Endothelial cell of umbilical vein (primary cell): Measurements from ENCODE around the gene CD47. TPM values are rescaled to one million over a fixed set of nuclear protein-coding genes. Genes with fewer than 3 reads are reported as not detected.

ENCODE experiments used
- BruUV-seq: library from RNA; stranded (reverse); fragments of 400-500 nt; replicated peaks from 2 replicates; lab custom pipeline; 2021; lab: Mats Ljungman, UMichigan
- CTCF ChIA-PET: fragments of 300-600, 350-600 bp; sonication (Branson Sonifier 250); formaldehyde crosslinking; loops from one replicate; lab custom pipeline; 2021; ENCODE audit warnings: antibody characterized with exemption, inconsistent platforms; lab: Charles Lee
- POLR2A ChIA-PET: fragments of 300-600, 350-600 bp; sonication (Branson Sonifier 250); formaldehyde crosslinking; loops from one replicate; lab custom pipeline; 2021; ENCODE audit warnings: antibody characterized with exemption, inconsistent platforms; lab: Charles Lee
- DNase-seq: peaks from one replicate; pipeline ENCODE4 v3.0.0-alpha.2; 2011; ENCODE audit warnings: low read depth, low spot score
- FAIRE-seq: peaks from 2 replicates; lab custom pipeline; 2011; peaks lifted over from hg19 to GRCh38; lab: Jason Lieb, UNC
- H2AFZ ChIP-seq: 2 replicates; pipeline ENCODE4 v1.6.0; 2012; ENCODE audit warnings: low read depth, low read length, control low read depth, inconsistent platforms
- H3K27ac ChIP-seq: 2 replicates; pipeline ENCODE4 v1.5.1; 2011; ENCODE audit warnings: low read depth, mild to moderate bottlenecking, control low read depth, low read length, moderate library complexity; ENCODE audit not compliant: insufficient read depth
- H3K27me3 ChIP-seq, 2 experiments: 2 replicates each; pipeline versions ENCODE4 v1.6.0 to v1.6.1; 2011; ENCODE audit warnings: low read length in 2 of 2, mixed read lengths in 1 of 2; ENCODE audit not compliant: control insufficient read depth in 2 of 2, insufficient read depth in 2 of 2
- H3K36me3 ChIP-seq, 2 experiments: 2 replicates in 1 of 2; 3 replicates in 1 of 2; pipeline ENCODE4 v1.5.1; 2011; ENCODE audit warnings: low read length in 2 of 2, mild to moderate bottlenecking in 1 of 2, moderate library complexity in 1 of 2; ENCODE audit not compliant: control insufficient read depth in 2 of 2, insufficient read depth in 2 of 2; ENCODE audit errors: extremely low read depth in 1 of 2
- H3K4me1 ChIP-seq: 3 replicates; pipeline ENCODE4 v1.5.1; 2011; ENCODE audit warnings: mild to moderate bottlenecking, low read length; ENCODE audit not compliant: control insufficient read depth, insufficient read depth; ENCODE audit errors: extremely low read depth
- H3K4me2 ChIP-seq: 2 replicates; pipeline ENCODE4 v1.6.1; 2011; ENCODE audit warnings: low read length, control low read depth, mixed read lengths; ENCODE audit not compliant: insufficient read depth
- H3K4me3 ChIP-seq, 3 experiments: fragments of 200-600 bp in 1 of 3; sonication (generic), shearing (Covaris generic) in 1 of 3; replicated peaks in 1 of 3; 2 replicates each; pipeline ENCODE4 v1.5.1; 2011 to 2016; ENCODE audit warnings: control low read depth in 3 of 3, low read length in 3 of 3, mild to moderate bottlenecking in 2 of 3, inconsistent platforms in 1 of 3, low read depth in 1 of 3, moderate library complexity in 1 of 3; ENCODE audit not compliant: insufficient read depth in 1 of 3
- H3K79me2 ChIP-seq: 2 replicates; pipeline ENCODE4 v1.6.0; 2012; ENCODE audit warnings: low read length, inconsistent platforms; ENCODE audit not compliant: control insufficient read depth, insufficient read depth
- H3K9ac ChIP-seq: replicated peaks from 2 replicates; pipeline ENCODE3; 2011; ENCODE audit warnings: low read length, control low read depth; ENCODE audit not compliant: insufficient read depth; ENCODE audit errors: extremely low read depth
- H3K9me1 ChIP-seq: replicated peaks from 3 replicates; pipeline ENCODE4 v1.6.0; 2011; ENCODE audit warnings: mild to moderate bottlenecking, low read length; ENCODE audit not compliant: control insufficient read depth, insufficient read depth; ENCODE audit errors: extremely low read depth
- H3K9me3 ChIP-seq: replicated peaks from 2 replicates; pipeline ENCODE4 v1.5.1; 2012; ENCODE audit warnings: low read length, inconsistent platforms; ENCODE audit not compliant: control insufficient read depth, insufficient read depth
- H4K20me1 ChIP-seq: replicated peaks from 2 replicates; pipeline ENCODE3; 2011; ENCODE audit warnings: mild to moderate bottlenecking, low read length; ENCODE audit not compliant: control insufficient read depth, insufficient read depth; ENCODE audit errors: extremely low read depth
- EZH2 ChIP-seq: IDR thresholded peaks from 2 replicates; pipeline ENCODE4 v1.6.1; 2012; ENCODE audit warnings: borderline replicate concordance, low read depth, mild to moderate bottlenecking, moderate library complexity, low read length, inconsistent platforms; ENCODE audit not compliant: severe bottlenecking
- FOS ChIP-seq: IDR thresholded peaks from 2 replicates; pipeline ENCODE4 v1.6.1; 2011; ENCODE audit warnings: mild to moderate bottlenecking, low read length, moderate library complexity, borderline replicate concordance; ENCODE audit not compliant: insufficient read depth
- GATA2 ChIP-seq: IDR thresholded peaks from 2 replicates; pipeline ENCODE4 v1.7.0; 2011; ENCODE audit warnings: low read depth, mild to moderate bottlenecking, moderate library complexity, mixed read lengths, low read length; ENCODE audit not compliant: insufficient read length, insufficient read depth
- JUN ChIP-seq: IDR thresholded peaks from 2 replicates; pipeline ENCODE4 v1.6.1; 2011; ENCODE audit warnings: borderline replicate concordance, low read depth; ENCODE audit not compliant: insufficient read length, insufficient read depth
- MYC ChIP-seq: IDR thresholded peaks from one replicate; pipeline ENCODE4 v1.6.1; 2011; ENCODE audit warnings: mild to moderate bottlenecking, low read depth, low read length
- POLR2A ChIP-seq: IDR thresholded peaks from 2 replicates; pipeline ENCODE4 v1.6.1; 2012; ENCODE audit warnings: low read depth, mild to moderate bottlenecking, control low read depth, low read length
- POLR2AphosphoS5 ChIP-seq: IDR thresholded peaks from 2 replicates; pipeline ENCODE4 v1.6.1; 2012; ENCODE audit warnings: low read depth, mild to moderate bottlenecking, control low read depth, low read length, moderate library complexity; ENCODE audit not compliant: insufficient read depth
- dilution Hi-C: fragments of 300-500 bp; cut with MboI; formaldehyde crosslinking; loops from one replicate; pipeline ENCODE4 v1.15.0; 2019; ENCODE audit warnings: low sequenced_read_pairs; ENCODE audit not compliant: extremely low pct_ligation_motif_present
- intact Hi-C: fragments of 100-400 bp; cut with micrococcal nuclease; formaldehyde crosslinking; loops from one replicate; pipeline ENCODE4 v1.10.0; 2022
- polyA plus RNA-seq, 4 experiments: library from polyadenylated mRNA; depleted of rRNA in 3 of 4; stranded (reverse) in 3 of 4; unstranded in 1 of 4; fragments of >200 nt; gene quantifications; 2 replicates each; pipeline versions ENCODE4 v1.2.1 to v1.2.3, GENCODE V29; 2011 to 2012; ENCODE audit warnings: missing spikeins in 1 of 4
- total RNA-seq: library from RNA; stranded (reverse); gene quantifications from 2 replicates; pipeline ENCODE4 v1.2.3, GENCODE V29; 2021
- TF ChIP-seq, protein P1 (sequence below): IDR thresholded peaks from 2 replicates; pipeline ENCODE4 v1.6.1; 2011; ENCODE audit not compliant: insufficient read depth, insufficient read length
- TF ChIP-seq, protein P2 (sequence below), 2 donors: IDR thresholded peaks; 1 replicate in 1 of 2; 2 replicates in 1 of 2; pipeline ENCODE4 v1.5.1; 2011; ENCODE audit warnings: low read length in 2 of 2, mild to moderate bottlenecking in 2 of 2, moderate library complexity in 2 of 2, control low read depth in 1 of 2, inconsistent platforms in 1 of 2, low read depth in 1 of 2; ENCODE audit not compliant: insufficient read depth in 1 of 2; ENCODE audit errors: extremely low read depth in 1 of 2

CD47 gene
- total and polyA plus RNA-seq, 2 donors (not counting 3 experiments of a cell fraction or from before 2014, with no cell fraction given) = 29.3 to 32.2 TPM

DNA sequence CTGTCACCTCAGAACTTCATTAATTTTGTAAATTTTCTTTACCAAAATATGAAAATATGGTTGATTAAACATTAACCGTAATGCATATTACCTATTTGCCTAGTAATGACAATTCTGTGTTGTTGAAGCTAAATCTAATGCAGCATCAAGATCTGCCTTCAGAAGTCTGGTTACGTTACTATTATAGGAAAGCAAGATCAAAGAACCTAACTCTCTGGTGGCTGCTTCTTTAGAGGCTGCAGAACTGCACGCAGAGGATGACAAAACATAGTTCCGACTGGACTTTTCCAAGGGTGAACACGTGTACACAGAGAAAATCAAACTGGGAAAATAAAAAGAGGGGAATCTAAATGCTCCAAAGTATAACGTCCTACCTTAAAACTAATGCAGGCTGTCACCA is 20.5 kb downstream of the CD47 start:
- TF ChIP-seq, protein P1, sequence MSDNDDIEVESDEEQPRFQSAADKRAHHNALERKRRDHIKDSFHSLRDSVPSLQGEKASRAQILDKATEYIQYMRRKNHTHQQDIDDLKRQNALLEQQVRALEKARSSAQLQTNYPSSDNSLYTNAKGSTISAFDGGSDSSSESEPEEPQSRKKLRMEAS = no peak
- TF ChIP-seq MYC (no peak), POLR2A (no peak), FOS (no peak), JUN (no peak), POLR2AphosphoS5 (no peak), EZH2 (no peak), GATA2 (no peak)
- TF ChIP-seq, protein P2, sequence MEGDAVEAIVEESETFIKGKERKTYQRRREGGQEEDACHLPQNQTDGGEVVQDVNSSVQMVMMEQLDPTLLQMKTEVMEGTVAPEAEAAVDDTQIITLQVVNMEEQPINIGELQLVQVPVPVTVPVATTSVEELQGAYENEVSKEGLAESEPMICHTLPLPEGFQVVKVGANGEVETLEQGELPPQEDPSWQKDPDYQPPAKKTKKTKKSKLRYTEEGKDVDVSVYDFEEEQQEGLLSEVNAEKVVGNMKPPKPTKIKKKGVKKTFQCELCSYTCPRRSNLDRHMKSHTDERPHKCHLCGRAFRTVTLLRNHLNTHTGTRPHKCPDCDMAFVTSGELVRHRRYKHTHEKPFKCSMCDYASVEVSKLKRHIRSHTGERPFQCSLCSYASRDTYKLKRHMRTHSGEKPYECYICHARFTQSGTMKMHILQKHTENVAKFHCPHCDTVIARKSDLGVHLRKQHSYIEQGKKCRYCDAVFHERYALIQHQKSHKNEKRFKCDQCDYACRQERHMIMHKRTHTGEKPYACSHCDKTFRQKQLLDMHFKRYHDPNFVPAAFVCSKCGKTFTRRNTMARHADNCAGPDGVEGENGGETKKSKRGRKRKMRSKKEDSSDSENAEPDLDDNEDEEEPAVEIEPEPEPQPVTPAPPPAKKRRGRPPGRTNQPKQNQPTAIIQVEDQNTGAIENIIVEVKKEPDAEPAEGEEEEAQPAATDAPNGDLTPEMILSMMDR (IDR thresholded peaks at IDR 0.05; ENCODE audit: extremely low read depth in 1 of 2, insufficient read depth in 1 of 2, low read depth in 1 of 2, low read length in 2 of 2) = no peak
- Histone ChIP-seq H3K4me1 (no peaks in the 10 kb centered on the region), H3K27me3 (no peaks in the 10 kb centered on the region), H3K9ac (no peak overlapping the region), H3K27ac (no peak overlapping the region), H3K4me3 (no peak overlapping the region), H3K36me3 (no peaks in the 10 kb centered on the region), H3K9me3 (no peaks in the 10 kb centered on the region), H3K4me2 (no peak overlapping the region), H3K9me1 (no peaks in the 10 kb centered on the region), H2AFZ (no peak overlapping the region), H4K20me1 (no peaks in the 10 kb centered on the region), H3K79me2 (peaks cover 2% of the 10 kb centered on the region)
- ChIA-PET CTCF (interaction anchor here (2.0 kb wide), 1 partner anchor 16 kb away, joined by 7 read pairs; no protein-coding TSS in a partner anchor), POLR2A (no interaction called here)
- FAIRE-seq = no peak
- no peak for DNase-seq
- no TSS peak for BruUV-seq
- dilution Hi-C loops = no loop called here
- intact Hi-C loops = no loop called here
